ENCODE data around the gene CHRNG. TPM values are rescaled to one million over a fixed set of nuclear protein-coding genes. Genes with fewer than 3 reads are reported as not detected.

Gene CHRNG
- total and polyA plus RNA-seq, 2 experiments from 2014 or later: not detected

- Histone ChIP-seq H3K4me2 (no peak overlapping the region), H3K27ac (peak overlapping the region; percentile 34), H2AFZ (no peak overlapping the region), H3K4me1 (ENCODE audit: insufficient read depth) (peaks cover 9% of the 10 kb centered on the region), H4K20me1 (ENCODE audit: insufficient read depth, poor library complexity, severe bottlenecking) (no peaks in the 10 kb centered on the region), H3K4me3 (no peak overlapping the region), H3K79me2 (no peaks in the 10 kb centered on the region), H3K36me3 (replicated peaks; ENCODE audit: insufficient read depth, low read depth) (no peaks in the 10 kb centered on the region), H3K9me3 (ENCODE audit: low read depth) (no peaks in the 10 kb centered on the region), H3K9me2 (replicated peaks; ENCODE audit: insufficient read depth) (no peaks in the 10 kb centered on the region), H3K27me3 (no peaks in the 10 kb centered on the region)
- no peak for TF ChIP-seq EZH2 (IDR thresholded peaks at IDR 0.05; ENCODE audit: borderline replicate concordance)
- no peak for TF ChIP-seq EZH2phosphoT487 (IDR thresholded peaks at IDR 0.05; ENCODE audit: low read depth, severe bottlenecking, unreplicated experiment)
- no peak for TF ChIP-seq CTCF (IDR thresholded peaks at IDR 0.05; ENCODE audit: poor library complexity)
- DNase-seq (ENCODE audit: low spot score): no peak
- WGBS (ENCODE audit: low lambda C conversion rate, missing lambda C conversion rate): 82% methylated on average over 6 of the region's 6 CpGs
Observed at GRCh38 chr2:232580648-232580981, 41.1 kb downstream of the CHRNG start.

GRCh38 chr2:232581725-232582124 is 42.2 kb downstream of the CHRNG start:
- H3K9me2 ChIP-seq (replicated peaks; ENCODE audit: insufficient read depth): no peaks in the 10 kb centered on the region
- no peaks in the 10 kb centered on the region for H4K20me1 ChIP-seq (ENCODE audit: insufficient read depth, poor library complexity, severe bottlenecking)
- no peaks in the 10 kb centered on the region for H3K79me2 ChIP-seq
- no peak overlapping the region for H2AFZ ChIP-seq
- H3K27ac ChIP-seq: no peak overlapping the region
- no peaks in the 10 kb centered on the region for H3K9me3 ChIP-seq (ENCODE audit: low read depth)
- H3K4me2 ChIP-seq: no peak overlapping the region
- TF ChIP-seq EZH2 (IDR thresholded peaks at IDR 0.05; ENCODE audit: borderline replicate concordance): no peak
- no peak for TF ChIP-seq EZH2phosphoT487 (IDR thresholded peaks at IDR 0.05; ENCODE audit: low read depth, severe bottlenecking, unreplicated experiment)
- no peak for TF ChIP-seq CTCF (IDR thresholded peaks at IDR 0.05; ENCODE audit: poor library complexity)
- no peak for DNase-seq (ENCODE audit: low spot score)
- no peaks in the 10 kb centered on the region for H3K27me3 ChIP-seq
- H3K4me3 ChIP-seq: no peak overlapping the region
- H3K36me3 ChIP-seq (replicated peaks; ENCODE audit: insufficient read depth, low read depth): no peaks in the 10 kb centered on the region
- peaks cover 9% of the 10 kb centered on the region for H3K4me1 ChIP-seq (ENCODE audit: insufficient read depth)

- TF ChIP-seq EZH2 (IDR thresholded peaks at IDR 0.05; ENCODE audit: borderline replicate concordance) (no peak), EZH2phosphoT487 (IDR thresholded peaks at IDR 0.05; ENCODE audit: low read depth, severe bottlenecking, unreplicated experiment) (no peak), CTCF (IDR thresholded peaks at IDR 0.05; ENCODE audit: poor library complexity) (no peak)
- H3K4me3 ChIP-seq: no peak overlapping the region
- H3K4me2 ChIP-seq: no peak overlapping the region
- no peaks in the 10 kb centered on the region for H3K27me3 ChIP-seq
- 88% methylated on average over 6 of the region's 6 CpGs for WGBS (ENCODE audit: low lambda C conversion rate, missing lambda C conversion rate)
- H3K4me1 ChIP-seq (ENCODE audit: insufficient read depth): peaks cover 9% of the 10 kb centered on the region
- H2AFZ ChIP-seq: no peak overlapping the region
- no peaks in the 10 kb centered on the region for H3K79me2 ChIP-seq
- no peaks in the 10 kb centered on the region for H3K9me3 ChIP-seq (ENCODE audit: low read depth)
- no peaks in the 10 kb centered on the region for H3K36me3 ChIP-seq (replicated peaks; ENCODE audit: insufficient read depth, low read depth)
- DNase-seq (ENCODE audit: low spot score): no peak
- H3K9me2 ChIP-seq (replicated peaks; ENCODE audit: insufficient read depth): no peaks in the 10 kb centered on the region
- H3K27ac ChIP-seq: no peak overlapping the region
- H4K20me1 ChIP-seq (ENCODE audit: insufficient read depth, poor library complexity, severe bottlenecking): no peaks in the 10 kb centered on the region
Observed at GRCh38 chr2:232584238-232584637, 44.7 kb downstream of the CHRNG start.

- no peak overlapping the region for H3K27ac ChIP-seq
- 82% methylated on average over 5 of the region's 5 CpGs for WGBS (ENCODE audit: low lambda C conversion rate, missing lambda C conversion rate)
- TF ChIP-seq EZH2 (IDR thresholded peaks at IDR 0.05; ENCODE audit: borderline replicate concordance) (no peak), EZH2phosphoT487 (IDR thresholded peaks at IDR 0.05; ENCODE audit: low read depth, severe bottlenecking, unreplicated experiment) (no peak), CTCF (IDR thresholded peaks at IDR 0.05; ENCODE audit: poor library complexity) (no peak)
Observed at GRCh38 chr2:232586943-232587505, 47.5 kb downstream of the CHRNG start.

More at GRCh38 chr2:232586943-232587505, 47.5 kb downstream of the CHRNG start:
- no peaks in the 10 kb centered on the region for H3K4me1 ChIP-seq (ENCODE audit: insufficient read depth)
- no peak overlapping the region for H2AFZ ChIP-seq
- no peak for DNase-seq (ENCODE audit: low spot score)
- no peaks in the 10 kb centered on the region for H3K9me3 ChIP-seq (ENCODE audit: low read depth)
- no peaks in the 10 kb centered on the region for H3K27me3 ChIP-seq
- no peaks in the 10 kb centered on the region for H3K36me3 ChIP-seq (replicated peaks; ENCODE audit: insufficient read depth, low read depth)
- H3K79me2 ChIP-seq: no peaks in the 10 kb centered on the region
- H3K4me3 ChIP-seq: no peak overlapping the region
- no peaks in the 10 kb centered on the region for H3K9me2 ChIP-seq (replicated peaks; ENCODE audit: insufficient read depth)
- no peaks in the 10 kb centered on the region for H4K20me1 ChIP-seq (ENCODE audit: insufficient read depth, poor library complexity, severe bottlenecking)
- H3K4me2 ChIP-seq: no peak overlapping the region

All from hepatocyte (in vitro differentiated cells).